ENCODE data around the gene MAGEB17.

The MAGEB17 gene

GRCh38 chrX:16212024-16212423, 44.7 kb downstream of the MAGEB17 start:
- DNase-seq, result no peak

DNA sequence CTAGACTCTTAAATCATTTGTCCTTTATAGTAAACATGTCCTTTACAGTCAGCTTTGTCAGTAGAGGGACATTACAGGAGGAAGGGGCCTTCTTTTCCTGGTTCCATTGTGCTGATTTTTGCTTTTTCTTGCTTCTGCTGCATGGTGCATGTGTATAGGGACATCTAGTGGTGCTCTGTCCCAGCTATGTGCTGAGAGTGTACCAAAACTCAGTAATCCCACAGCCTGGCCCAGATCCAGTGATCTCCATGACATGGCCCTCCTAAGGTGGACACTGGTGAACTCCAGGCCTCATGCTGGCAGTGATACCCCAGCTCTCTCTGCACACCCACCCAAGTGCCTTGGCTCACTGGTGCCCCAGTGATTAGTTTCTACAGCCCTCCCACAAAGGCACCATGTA, 45.2 kb downstream of the MAGEB17 start:
- no peak for DNase-seq

DNA sequence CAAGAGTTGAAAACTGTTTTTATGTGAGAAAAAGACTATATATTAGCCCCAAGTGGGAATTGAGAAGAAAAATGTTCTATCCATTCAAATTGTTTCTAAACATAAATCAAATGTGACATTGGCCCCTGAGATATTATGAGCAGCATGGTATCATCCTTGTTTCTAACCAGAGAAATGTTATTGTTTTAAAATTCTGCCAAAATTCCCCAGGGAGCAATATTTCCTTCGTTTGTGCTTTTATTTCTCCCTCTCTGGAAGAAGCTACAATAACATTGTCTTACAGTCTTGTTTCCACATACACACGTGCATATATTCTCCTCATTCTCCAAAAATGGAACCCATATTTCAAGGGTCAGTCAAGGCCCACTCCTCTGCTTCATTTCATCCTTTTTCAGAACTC, 46.7 kb downstream of the MAGEB17 start:
- no peak for DNase-seq

- no peak for DNase-seq
Observed at GRCh38 chrX:16215660-16216059, 48.4 kb downstream of the MAGEB17 start.

Measured in NCI-H1930 (cell line).